K562 (cell line): ENCODE results near the gene STK24. TPM values are rescaled to one million over a fixed set of nuclear protein-coding genes. Genes with fewer than 3 reads are reported as not detected.

Experiments
- ATAC-seq: fragments of 200-7000 bp; cut with Tn5 transposase; 3 replicates; pipeline ENCODE4 v1.9.1; 2020; ENCODE audit warnings: moderate library complexity
- BruUV-seq: library from RNA; stranded (reverse); fragments of 400-500 nt; replicated peaks from 2 replicates; lab custom pipeline; 2021; lab: Mats Ljungman, UMichigan
- CTCF ChIA-PET: fragments of 300-600 bp; formaldehyde crosslinking; extraction: SDS; loops from one replicate; lab custom pipeline; 2021; ENCODE audit warnings: low intra/inter-chr PET ratio; lab: Yijun Ruan, JAX
- POLR2A ChIA-PET: fragments of 300-600, 350-650 bp; sonication (Branson Sonifier 250); formaldehyde crosslinking; extraction: SDS; loops from one replicate; lab custom pipeline; 2021; ENCODE audit warnings: antibody characterized with exemption, inconsistent platforms; lab: Yijun Ruan, JAX
- DNase-seq, 4 experiments: peaks; one replicate each; pipeline versions ENCODE4 v3.0.0 to v3.0.0-alpha.2; 2011 to 2018; ENCODE audit warnings: low spot score in 3 of 4, mixed read lengths in 3 of 4; ENCODE audit errors: extremely low read depth in 1 of 4
- FAIRE-seq: peaks from 2 replicates; lab custom pipeline; 2011; peaks lifted over from hg19 to GRCh38; lab: Jason Lieb, UNC
- H2AFZ ChIP-seq: 2 replicates; pipeline ENCODE4 v1.6.0; 2011; ENCODE audit warnings: low read depth, low read length, control low read depth, inconsistent platforms
- H3K27ac ChIP-seq: fragments of 200-600 bp; 3 replicates; pipeline ENCODE4 v1.8.0; 2011; ENCODE audit warnings: low read depth, mild to moderate bottlenecking, control low read depth, inconsistent platforms, low read length, moderate library complexity, mixed read lengths; ENCODE audit errors: extremely low read depth
- H3K27me3 ChIP-seq, 2 experiments: fragments of 300-600 bp in 1 of 2; 2 replicates in 1 of 2; 3 replicates in 1 of 2; pipeline versions ENCODE4 v1.6.0 to v1.8.0; 2011; ENCODE audit warnings: inconsistent platforms in 2 of 2, low read length in 2 of 2, mild to moderate bottlenecking in 1 of 2, mixed read lengths in 1 of 2, moderate library complexity in 1 of 2; ENCODE audit not compliant: control insufficient read depth in 2 of 2, insufficient read depth in 2 of 2
- H3K36me3 ChIP-seq: fragments of 300-600 bp; 3 replicates; pipeline ENCODE4 v1.8.0; 2011; ENCODE audit warnings: mild to moderate bottlenecking, low read length, inconsistent platforms; ENCODE audit not compliant: control insufficient read depth, insufficient read depth
- H3K4me1 ChIP-seq, 2 experiments: fragments of 200-600 bp in 1 of 2; replicated peaks in 1 of 2; 2 replicates in 1 of 2; 3 replicates in 1 of 2; pipeline versions ENCODE4 v1.5.1 to v1.8.0; 2011; ENCODE audit warnings: inconsistent platforms in 2 of 2, low read length in 2 of 2, mild to moderate bottlenecking in 1 of 2, mixed read lengths in 1 of 2, moderate library complexity in 1 of 2; ENCODE audit not compliant: control insufficient read depth in 2 of 2, insufficient read depth in 2 of 2
- H3K4me2 ChIP-seq: 2 replicates; pipeline ENCODE4 v1.6.1; 2011; ENCODE audit warnings: low read length, control low read depth, inconsistent platforms, mixed read lengths; ENCODE audit not compliant: insufficient read depth
- H3K4me3 ChIP-seq: fragments of 200-600 bp; sonication (generic), shearing (Covaris generic); 2 replicates; pipeline ENCODE4 v1.5.1; 2016; ENCODE audit warnings: control low read depth, inconsistent platforms
- H3K79me2 ChIP-seq: fragments of 200-600 bp; 3 replicates; pipeline ENCODE4 v1.8.0; 2011; ENCODE audit warnings: low read length, inconsistent platforms; ENCODE audit not compliant: control insufficient read depth, insufficient read depth
- H3K9ac ChIP-seq, 2 experiments: 2 replicates each; pipeline versions ENCODE4 v1.6.0 to v1.6.1; 2011; ENCODE audit warnings: low read depth in 2 of 2, low read length in 2 of 2, control low read depth in 1 of 2, inconsistent platforms in 1 of 2, mild to moderate bottlenecking in 1 of 2, mixed read lengths in 1 of 2; ENCODE audit not compliant: insufficient read depth in 1 of 2
- H3K9me1 ChIP-seq: one replicate; pipeline ENCODE4 v1.6.0; 2011; ENCODE audit warnings: inconsistent platforms, mild to moderate bottlenecking, low read length, moderate library complexity; ENCODE audit not compliant: control insufficient read depth, insufficient read depth
- H3K9me3 ChIP-seq: replicated peaks from 2 replicates; pipeline ENCODE4 v1.5.1; 2011; ENCODE audit warnings: low read depth, low read length, inconsistent platforms; ENCODE audit not compliant: control insufficient read depth, insufficient read depth
- H4K20me1 ChIP-seq: replicated peaks from 2 replicates; pipeline ENCODE4 v1.6.1; 2011; ENCODE audit warnings: low read length, inconsistent platforms, mixed read lengths; ENCODE audit not compliant: control insufficient read depth, insufficient read depth
- CEBPG ChIP-seq, 3 experiments: fragments of 200-800 bp in 1 of 3; sonication (Bioruptor generic) in 1 of 3; sonication (generic) in 1 of 3; formaldehyde crosslinking in 1 of 3; IDR thresholded peaks in 2 of 3; conservative IDR thresholded peaks in 1 of 3; 2 replicates each; pipeline versions ENCODE4 v1.6.1 to v1.8.0; 2016 to 2022; ENCODE audit warnings: missing compliant biosample characterization in 2 of 3, missing genetic modification characterization in 2 of 3, mild to moderate bottlenecking in 1 of 3, missing genetic modification reagents in 1 of 3
- CREB5 ChIP-seq: fragments of 250-450 bp; sonication (Bioruptor Pico); IDR thresholded peaks from 2 replicates; pipeline ENCODE4 v1.5.0; 2020; ENCODE audit warnings: mild to moderate bottlenecking
- GTF2F1 ChIP-seq: IDR thresholded peaks from 2 replicates; pipeline ENCODE4 v1.6.1; 2011; ENCODE audit warnings: low read depth, low read length, improper control_type of control experiment
- HNRNPLL ChIP-seq: fragments of 200-400 bp; formaldehyde crosslinking; IDR thresholded peaks from 2 replicates; pipeline ENCODE4 v1.6.1; 2017; ENCODE audit warnings: low read length, low read depth, mild to moderate bottlenecking; ENCODE audit not compliant: poor library complexity, severe bottlenecking
- HSF4 ChIP-seq: fragments of 250-450 bp; sonication (Bioruptor Pico); IDR thresholded peaks from 2 replicates; pipeline ENCODE4 v2.1.2; 2022; ENCODE audit warnings: mild to moderate bottlenecking, moderate library complexity, borderline replicate concordance
- NR4A1 ChIP-seq, 2 experiments: fragments of 250-450 bp in 1 of 2; fragments of 450-650 bp in 1 of 2; sonication (Bioruptor Pico) in 1 of 2; IDR thresholded peaks; 2 replicates each; pipeline versions ENCODE4 v1.4.0 to v1.6.1; 2016 to 2020; ENCODE audit warnings: mild to moderate bottlenecking in 2 of 2, missing compliant biosample characterization in 1 of 2, missing genetic modification characterization in 1 of 2, moderate library complexity in 1 of 2
- POLR2AphosphoS5 ChIP-seq: IDR thresholded peaks from 2 replicates; pipeline ENCODE4 v1.6.1; 2011; ENCODE audit warnings: mild to moderate bottlenecking, low read depth, low read length, moderate library complexity; ENCODE audit not compliant: control insufficient read depth, insufficient read depth
- PTBP1 ChIP-seq: fragments of 200-400 bp; formaldehyde crosslinking; IDR thresholded peaks from 2 replicates; pipeline ENCODE4 v1.6.1; 2017; ENCODE audit warnings: low read depth, low read length
- SRSF1 ChIP-seq: fragments of 200-400 bp; formaldehyde crosslinking; IDR thresholded peaks from 2 replicates; pipeline ENCODE4 v1.6.1; 2017; ENCODE audit warnings: mild to moderate bottlenecking, low read depth, low read length, moderate library complexity
- ZBTB11 ChIP-seq, 3 experiments: fragments of 200-800 bp in 1 of 3; fragments of 250-450 bp in 1 of 3; fragments of 450-650 bp in 1 of 3; sonication (Bioruptor Pico) in 1 of 3; sonication (Bioruptor generic) in 1 of 3; formaldehyde crosslinking in 1 of 3; IDR thresholded peaks; 2 replicates each; pipeline versions ENCODE4 v1.6.1 to v1.8.0; 2016 to 2022; ENCODE audit warnings: mild to moderate bottlenecking in 2 of 3, missing genetic modification characterization in 2 of 3, missing compliant biosample characterization in 1 of 3, moderate library complexity in 1 of 3
- ZNF766 ChIP-seq: fragments of 200-800 bp; sonication (Bioruptor generic); conservative IDR thresholded peaks from 2 replicates; pipeline ENCODE4 v1.6.1; 2016; ENCODE audit warnings: missing genetic modification characterization, missing compliant biosample characterization
- WGBS: fragments of 100-300 bp; shearing (Covaris generic); methylation state at CpG from one replicate; pipeline ENCODE4 v1.1.6; 2016; ENCODE audit warnings: low coverage, mixed read lengths; ENCODE audit not compliant: insufficient coverage; ENCODE audit errors: missing lambda C conversion rate; 5-methylcytosine and 5-hydroxymethylcytosine counted together
- in situ Hi-C: fragments of 300-500 bp; cut with MboI; formaldehyde crosslinking; loops from 4 replicates; pipeline ENCODE4 v1.15.0; 2018; ENCODE audit warnings: inconsistent platforms, mixed read lengths
- intact Hi-C: fragments of 100-400 bp; cut with micrococcal nuclease; formaldehyde crosslinking; loops from 2 replicates; pipeline ENCODE4 v1.14.2; 2022
- polyA plus RNA-seq, 8 experiments: library from polyadenylated mRNA; depleted of rRNA in 4 of 8; stranded (reverse) in 5 of 8; unstranded in 3 of 8; fragments of >200 nt; fragmentation: Nextera tagmentation in 2 of 8; fragmentation: Illumina TruSeq in 1 of 8; extraction: Ambion mirVana in 2 of 8; extraction: Trizol in 1 of 8; gene quantifications; 2 replicates each; pipeline versions ENCODE4 v1.2.1 to v1.2.3, GENCODE V29; 2011 to 2014; ENCODE audit warnings: inconsistent platforms in 1 of 8, missing spikeins in 1 of 8
- total RNA-seq, 7 experiments: library from RNA; depleted of rRNA in 6 of 7; stranded (reverse); fragments of >200 nt in 6 of 7; fragmentation: Illumina TruSeq in 2 of 7; extraction: Trizol in 2 of 7; gene quantifications; 2 replicates each; pipeline versions ENCODE4 v1.2.1 to v1.2.3, GENCODE V29; 2011 to 2021; ENCODE audit warnings: low replicate concordance in 1 of 7
- TF ChIP-seq, protein P1 (sequence below): fragments of 250-450 bp; sonication (Bioruptor Pico); IDR thresholded peaks from 2 replicates; pipeline ENCODE4 v1.5.0; 2021
- TF ChIP-seq, protein P2 (sequence below): sonication (generic); formaldehyde crosslinking; IDR thresholded peaks from 2 replicates; pipeline ENCODE4 v1.8.1; 2023; ENCODE audit warnings: mild to moderate bottlenecking, missing genetic modification reagents

STK24 gene
- total and polyA plus RNA-seq, 9 of the 15 experiments (the other 6 are each of a cell fraction or from before 2014, with no cell fraction given), result 3.8 to 78.4 (median 28.2) TPM

DNA sequence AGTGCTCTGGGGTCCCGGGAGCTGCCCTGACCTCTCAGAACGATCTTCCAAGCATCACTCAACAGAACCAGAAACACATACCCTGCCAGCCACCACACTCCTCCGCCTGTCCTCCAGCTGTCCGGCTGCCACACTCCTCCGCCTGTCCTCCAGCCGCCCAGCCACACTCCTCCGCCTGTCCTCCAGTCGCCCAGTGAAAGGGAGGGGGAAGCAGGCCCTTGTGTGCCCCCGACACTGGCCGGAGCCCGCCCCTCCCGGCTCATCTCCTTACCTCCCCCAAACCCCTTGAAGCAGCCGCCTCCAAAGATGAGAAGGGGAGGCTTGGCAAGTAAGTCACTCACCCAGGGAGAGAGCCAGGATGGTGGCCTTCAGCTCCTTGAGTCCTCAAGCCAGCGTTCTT, 40.2 kb downstream of the STK24 start:
- DNase-seq (no peak), FAIRE-seq (no peak), ATAC-seq (peak; percentile 9; the same call in 1 of the 3 replicates)
- no peak overlapping the region for H3K4me3 ChIP-seq
- H3K4me2 ChIP-seq, result no peak overlapping the region
- peaks cover 6% of the 10 kb centered on the region for H3K9me1 ChIP-seq
- H3K4me1 ChIP-seq, result peaks cover 12 to 15% of the 10 kb centered on the region in 2 experiments; a peak in 4 of 5 replicates
- in situ Hi-C loops (no loop called here), intact Hi-C loops (no loop called here)
- peaks cover 85% of the 10 kb centered on the region for H3K79me2 ChIP-seq
- BruUV-seq, result no TSS peak
- H2AFZ ChIP-seq, result no peak overlapping the region
- peaks cover 8% of the 10 kb centered on the region; the same call in 1 of the 3 replicates for H3K36me3 ChIP-seq
- peaks cover 39% of the 10 kb centered on the region for H4K20me1 ChIP-seq
- no peak overlapping the region for H3K27ac ChIP-seq
- H3K27me3 ChIP-seq, result no peaks in the 10 kb centered on the region
- CTCF ChIA-PET, result no interaction called here
- TF ChIP-seq ZBTB11 (CRISPR knock-in tag; IDR thresholded peaks at IDR 0.05) (no peak), HNRNPLL (no peak), GTF2F1 (no peak), CREB5 (CRISPR knock-in tag) (no peak), HSF4 (no peak), POLR2AphosphoS5 (no peak), ZNF766 (CRISPR knock-in tag) (no peak), PTBP1 (no peak), SRSF1 (no peak), CEBPG (CRISPR knock-in tag; IDR thresholded peaks at IDR 0.05) (no peak), CEBPG (tag; conservative IDR thresholded peaks at IDR 0.05 in 1 of 2, IDR thresholded peaks at IDR 0.05 in 1 of 2) (no peak), NR4A1 (CRISPR knock-in tag; IDR thresholded peaks at IDR 0.05) (no peak), NR4A1 (tag; IDR thresholded peaks at IDR 0.05) (no peak)
- TF ChIP-seq, protein P1, sequence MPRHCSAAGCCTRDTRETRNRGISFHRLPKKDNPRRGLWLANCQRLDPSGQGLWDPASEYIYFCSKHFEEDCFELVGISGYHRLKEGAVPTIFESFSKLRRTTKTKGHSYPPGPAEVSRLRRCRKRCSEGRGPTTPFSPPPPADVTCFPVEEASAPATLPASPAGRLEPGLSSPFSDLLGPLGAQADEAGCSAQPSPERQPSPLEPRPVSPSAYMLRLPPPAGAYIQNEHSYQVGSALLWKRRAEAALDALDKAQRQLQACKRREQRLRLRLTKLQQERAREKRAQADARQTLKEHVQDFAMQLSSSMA (CRISPR knock-in tag), result no peak
- TF ChIP-seq, protein P2, sequence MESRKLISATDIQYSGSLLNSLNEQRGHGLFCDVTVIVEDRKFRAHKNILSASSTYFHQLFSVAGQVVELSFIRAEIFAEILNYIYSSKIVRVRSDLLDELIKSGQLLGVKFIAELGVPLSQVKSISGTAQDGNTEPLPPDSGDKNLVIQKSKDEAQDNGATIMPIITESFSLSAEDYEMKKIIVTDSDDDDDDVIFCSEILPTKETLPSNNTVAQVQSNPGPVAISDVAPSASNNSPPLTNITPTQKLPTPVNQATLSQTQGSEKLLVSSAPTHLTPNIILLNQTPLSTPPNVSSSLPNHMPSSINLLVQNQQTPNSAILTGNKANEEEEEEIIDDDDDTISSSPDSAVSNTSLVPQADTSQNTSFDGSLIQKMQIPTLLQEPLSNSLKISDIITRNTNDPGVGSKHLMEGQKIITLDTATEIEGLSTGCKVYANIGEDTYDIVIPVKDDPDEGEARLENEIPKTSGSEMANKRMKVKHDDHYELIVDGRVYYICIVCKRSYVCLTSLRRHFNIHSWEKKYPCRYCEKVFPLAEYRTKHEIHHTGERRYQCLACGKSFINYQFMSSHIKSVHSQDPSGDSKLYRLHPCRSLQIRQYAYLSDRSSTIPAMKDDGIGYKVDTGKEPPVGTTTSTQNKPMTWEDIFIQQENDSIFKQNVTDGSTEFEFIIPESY, result no peak
- H3K9ac ChIP-seq, result no peak overlapping the region; a peak in 1 of 4 replicates
- H3K9me3 ChIP-seq, result no peaks in the 10 kb centered on the region
- 78% methylated on average over 2 of the region's 14 CpGs for WGBS
- POLR2A ChIA-PET, result interaction anchor here (0.6 to 2.1 kb wide), 2 partner anchors 10 to 12 kb away, joined by 3 to 7 read pairs; no protein-coding TSS in a partner anchor
